HG03565 (cell line): ENCODE results near the gene SCAPER.
"Not testable (repeated sequence)": the region's sequence is repeated elsewhere in the genome, so short reads cannot be mapped to it uniquely, and the experiment has no call there.

Experiments
- ATAC-seq: cut with Tn5 transposase; IDR thresholded peaks from one replicate; pipeline ENCODE4 v1.9.1; 2021; ENCODE audit warnings: mild to moderate bottlenecking, moderate library complexity; ENCODE audit not compliant: unreplicated experiment

Gene SCAPER

GRCh38 chr15:76439542-76439941, 465.6 kb downstream of the SCAPER start:
- no peak for ATAC-seq

- no peak for ATAC-seq
These were observed 471.2 kb downstream of the SCAPER start for GRCh38 chr15:76433798-76434400.

GRCh38 chr15:76433036-76433435, 472.1 kb downstream of the SCAPER start:
- ATAC-seq: not testable (repeated sequence)

GRCh38 chr15:76432604-76433003, 472.5 kb downstream of the SCAPER start:
- ATAC-seq: no peak

GRCh38 chr15:76431971-76432370, 473.2 kb downstream of the SCAPER start:
- no peak for ATAC-seq

- ATAC-seq: not testable (repeated sequence)
These were observed 474.4 kb downstream of the SCAPER start for GRCh38 chr15:76430711-76431110.

- no peak for ATAC-seq
These were observed 475.5 kb downstream of the SCAPER start for GRCh38 chr15:76429661-76430060.

- no peak for ATAC-seq
These were observed 478.2 kb downstream of the SCAPER start for GRCh38 chr15:76426941-76427340.

GRCh38 chr15:76418352-76419140, 486.6 kb downstream of the SCAPER start:
- no peak for ATAC-seq

GRCh38 chr15:76401285-76401684, 503.9 kb downstream of the SCAPER start:
- ATAC-seq: no peak

- no peak for ATAC-seq
These were observed 506.6 kb downstream of the SCAPER start for GRCh38 chr15:76398317-76399104.

GRCh38 chr15:76393614-76394013, 511.5 kb downstream of the SCAPER start:
- no peak for ATAC-seq

- no peak for ATAC-seq
These were observed 513.3 kb downstream of the SCAPER start for GRCh38 chr15:76391847-76392246.

GRCh38 chr15:76391309-76391708, 513.8 kb downstream of the SCAPER start:
- no peak for ATAC-seq

GRCh38 chr15:76390571-76390970, 514.6 kb downstream of the SCAPER start:
- ATAC-seq: no peak

- ATAC-seq: no peak
These were observed 518.2 kb downstream of the SCAPER start for GRCh38 chr15:76386926-76387325.

- ATAC-seq: no peak
These were observed 519.0 kb downstream of the SCAPER start for GRCh38 chr15:76386178-76386577.

GRCh38 chr15:76384409-76384808, 520.7 kb downstream of the SCAPER start:
- no peak for ATAC-seq

- no peak for ATAC-seq
These were observed 522.0 kb downstream of the SCAPER start for GRCh38 chr15:76382987-76383728.

- no peak for ATAC-seq
These were observed 523.8 kb downstream of the SCAPER start for GRCh38 chr15:76381366-76381765.

- no peak for ATAC-seq
These were observed 524.9 kb downstream of the SCAPER start for GRCh38 chr15:76380249-76380648.
